Kidney glomerular epithelial cell (primary cell): ENCODE data around the gene CCDC63.

Experiments
- DNase-seq: peaks from one replicate; lab custom pipeline; 2025; lab: John Stamatoyannopoulos, UW

The CCDC63 gene

DNA sequence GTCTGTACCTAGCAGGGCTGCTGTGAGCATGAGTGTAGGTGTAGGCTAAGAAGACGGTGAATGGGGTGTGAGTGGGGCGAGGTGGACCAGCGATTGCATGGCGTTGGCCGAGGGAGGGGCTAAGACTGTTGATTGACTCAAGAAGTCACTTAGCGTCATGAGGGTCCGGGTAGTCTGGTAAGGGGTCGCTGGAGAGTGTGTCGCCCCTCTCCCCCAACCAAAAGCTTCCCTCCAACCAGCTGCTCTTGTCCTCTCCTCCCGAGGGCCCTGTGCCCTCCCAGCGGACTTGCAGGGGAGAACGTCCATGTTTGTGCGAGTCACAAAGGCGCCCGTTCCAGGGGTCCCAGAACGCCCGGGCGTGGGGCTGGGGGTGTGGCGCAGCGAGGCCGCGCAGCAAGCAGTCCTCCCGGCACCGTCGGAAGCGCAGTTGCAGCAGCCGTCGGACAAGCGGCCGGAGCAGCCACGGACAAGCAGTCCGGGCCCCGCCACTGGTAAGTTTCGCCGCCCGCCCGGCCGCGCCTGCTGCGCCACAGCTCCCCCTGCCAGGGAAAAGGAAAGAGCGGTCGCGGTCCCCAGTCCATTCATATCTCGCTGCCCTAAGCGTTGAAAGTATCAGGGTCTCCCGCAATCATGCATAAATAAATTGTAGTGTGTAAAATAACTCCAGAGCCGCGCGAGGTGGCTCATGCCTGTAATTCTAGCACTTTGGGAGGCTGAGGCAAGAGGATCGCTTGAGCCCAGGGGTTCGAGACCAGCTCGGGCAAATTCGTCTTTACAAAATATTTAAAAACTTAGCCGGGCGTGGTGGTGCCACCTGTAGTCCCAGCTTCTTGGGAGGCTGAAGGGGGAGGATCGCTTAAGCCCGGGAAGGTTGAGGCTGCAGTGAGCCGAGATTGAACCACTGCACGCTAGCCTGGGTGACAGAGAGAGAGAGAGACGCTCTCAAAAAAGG lies at the start of gene CCDC63:
Gene CCDC63, plus strand, starts transcription at position 373 of the 952 bp plus-strand sequence. CDS start 5,968 bp downstream, outside the sequence.
- DNase-seq, result no peak

DNA sequence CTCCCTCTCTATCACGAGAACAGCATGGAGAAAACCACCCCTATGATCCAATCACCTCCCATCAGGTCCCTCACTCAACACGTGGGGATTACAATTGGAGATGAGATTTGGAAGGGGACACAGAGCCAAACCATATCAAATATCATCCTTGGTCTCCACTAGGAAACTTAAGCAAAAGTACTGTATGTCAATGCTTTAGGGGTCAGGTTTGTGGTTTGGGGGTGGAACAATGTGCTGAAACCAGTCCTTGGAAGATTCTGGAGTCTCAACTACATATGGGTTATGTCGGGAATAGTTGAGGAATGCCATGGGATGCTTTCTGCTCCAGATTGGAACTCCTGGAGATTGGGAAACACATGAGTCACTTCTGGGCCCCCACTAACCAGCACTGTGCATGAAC lies 48.3 kb upstream of the CCDC63 start:
- DNase-seq, result no peak

DNA sequence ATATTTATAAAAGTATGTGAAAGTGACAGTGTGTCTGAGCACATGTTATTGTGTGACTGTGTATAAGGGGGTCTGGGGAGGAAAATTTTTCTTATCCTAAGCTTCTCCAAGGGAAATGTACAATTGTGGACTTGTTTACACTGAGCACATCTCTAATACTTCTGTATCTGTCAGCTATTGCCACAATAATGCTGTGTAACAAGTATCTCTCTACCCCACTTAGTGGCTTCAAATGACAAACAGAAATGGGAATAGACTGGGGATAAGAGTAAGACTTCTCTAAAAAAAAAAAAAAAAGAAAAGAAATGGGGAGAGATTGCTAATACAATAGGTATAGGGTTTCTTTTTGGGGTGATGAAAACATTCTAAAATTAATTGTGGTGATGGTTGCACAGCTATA lies 44.3 kb upstream of the CCDC63 start:
- no peak for DNase-seq

DNA sequence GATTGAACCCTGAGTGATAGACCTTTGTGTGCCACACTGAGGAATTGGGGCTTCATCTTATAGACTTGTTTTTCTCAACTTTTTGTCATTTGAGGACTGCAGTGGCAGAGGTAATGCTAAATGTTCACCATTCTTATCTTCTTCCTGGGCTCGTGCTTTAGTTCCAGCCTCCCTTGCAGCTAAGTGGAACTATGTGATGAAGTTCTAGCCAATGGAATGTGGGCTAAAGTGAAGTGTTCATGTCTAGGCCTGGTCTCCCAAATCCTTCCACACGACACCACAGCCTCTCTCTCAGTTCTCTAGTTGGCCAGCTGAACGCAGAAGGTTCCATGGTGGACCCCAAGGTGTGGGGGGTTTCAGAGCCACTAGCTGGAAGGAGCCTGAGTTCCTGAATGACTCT lies 42.4 kb upstream of the CCDC63 start:
- DNase-seq, result no peak

DNA sequence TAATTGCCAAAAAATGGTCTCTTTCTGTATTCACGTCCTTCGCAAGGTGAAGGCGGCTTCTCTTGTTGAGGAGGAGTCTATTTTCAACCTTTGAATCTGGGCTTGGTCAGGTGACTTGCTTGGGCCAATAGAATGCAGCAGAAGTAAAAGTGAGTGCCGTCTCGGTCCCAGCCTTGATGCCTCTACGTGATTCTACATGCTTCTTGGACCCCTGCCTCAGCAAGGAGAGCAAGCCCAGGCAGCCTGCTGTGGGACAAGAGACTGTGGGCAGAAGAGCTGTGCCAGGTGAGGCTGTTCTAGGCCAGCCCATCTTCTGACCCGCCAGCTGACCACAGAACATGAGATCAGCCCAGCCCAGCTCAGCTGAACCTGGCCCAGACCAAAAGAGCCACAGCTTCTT lies 39.1 kb upstream of the CCDC63 start:
- no peak for DNase-seq

DNA sequence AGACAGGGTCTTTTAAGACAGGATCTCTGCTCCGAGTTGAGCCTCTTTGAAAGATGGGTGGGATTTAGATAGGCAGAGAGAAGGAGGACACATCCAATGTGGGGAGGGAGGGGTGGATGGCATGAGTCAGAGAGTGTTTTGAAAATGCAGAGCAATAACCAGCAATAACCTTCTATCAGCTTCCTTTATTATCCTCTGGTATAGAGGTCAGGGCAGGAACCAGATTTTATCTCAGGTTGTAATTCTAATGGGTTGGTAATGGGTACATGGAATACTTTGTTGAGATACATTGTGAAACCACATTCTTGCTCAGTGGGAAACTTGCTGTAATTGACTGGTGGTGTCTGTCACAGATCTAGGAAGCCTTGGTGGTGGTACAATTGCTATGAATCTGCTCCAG lies 37.6 kb upstream of the CCDC63 start:
- no peak for DNase-seq

DNA sequence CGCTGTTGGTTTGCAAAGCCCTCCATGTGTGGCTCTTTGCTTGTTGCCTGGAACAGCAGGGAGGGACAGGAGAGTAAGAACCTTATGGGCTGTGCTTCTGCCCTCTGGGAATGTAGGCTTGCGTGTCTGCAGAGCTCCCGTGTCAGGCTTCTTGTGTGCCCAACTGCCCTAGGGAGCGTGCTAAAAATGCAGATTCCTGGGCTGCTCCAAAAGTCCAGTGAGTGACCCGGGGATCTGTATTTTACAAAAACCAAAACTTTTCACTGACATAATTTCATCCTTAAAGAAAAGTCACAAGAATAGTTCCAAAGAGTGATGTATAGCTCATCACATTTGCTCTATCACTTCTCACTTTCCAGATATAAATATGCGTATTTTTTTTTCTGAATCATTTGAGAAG lies 34.8 kb upstream of the CCDC63 start:
- DNase-seq, result no peak

DNA sequence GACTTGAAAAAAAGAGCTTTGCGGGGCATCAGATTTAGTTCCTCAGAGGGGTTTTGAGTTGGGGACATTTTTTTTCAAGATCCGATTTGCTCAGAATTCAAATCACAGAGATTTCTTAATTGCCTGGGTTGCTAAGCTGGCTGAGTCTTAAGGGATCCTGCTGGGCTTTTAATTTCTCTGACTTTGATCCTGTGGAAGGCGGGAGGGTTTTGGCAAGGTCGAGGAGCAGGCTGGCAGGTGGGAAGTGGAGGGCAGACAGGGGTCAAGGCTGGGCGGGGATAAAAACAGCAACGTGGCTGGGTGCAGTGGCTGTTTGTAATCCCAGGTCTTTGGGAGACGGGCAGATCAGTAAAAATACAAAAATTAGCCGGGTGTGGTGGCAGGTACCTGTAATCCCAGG lies 33.5 kb upstream of the CCDC63 start:
- no peak for DNase-seq

DNA sequence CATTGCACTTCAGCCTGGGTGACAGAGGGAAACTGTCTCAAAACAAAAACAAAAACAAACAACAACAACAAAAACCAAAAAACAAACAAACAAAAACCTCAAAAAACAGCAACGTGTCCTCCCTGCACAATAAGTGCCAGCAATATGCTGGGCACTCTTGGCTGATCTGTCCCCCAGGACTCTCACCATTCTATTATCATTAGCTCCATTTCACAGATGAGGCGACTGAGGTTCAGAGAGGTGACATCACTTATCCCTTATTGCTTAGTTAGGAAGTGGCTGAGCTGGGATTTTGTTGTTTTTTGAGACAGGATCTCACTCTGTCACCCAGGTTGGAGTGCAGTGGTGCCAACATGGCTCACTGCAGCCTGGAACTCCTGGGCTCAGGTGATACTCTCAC lies 33.0 kb upstream of the CCDC63 start:
- DNase-seq, result no peak

DNA sequence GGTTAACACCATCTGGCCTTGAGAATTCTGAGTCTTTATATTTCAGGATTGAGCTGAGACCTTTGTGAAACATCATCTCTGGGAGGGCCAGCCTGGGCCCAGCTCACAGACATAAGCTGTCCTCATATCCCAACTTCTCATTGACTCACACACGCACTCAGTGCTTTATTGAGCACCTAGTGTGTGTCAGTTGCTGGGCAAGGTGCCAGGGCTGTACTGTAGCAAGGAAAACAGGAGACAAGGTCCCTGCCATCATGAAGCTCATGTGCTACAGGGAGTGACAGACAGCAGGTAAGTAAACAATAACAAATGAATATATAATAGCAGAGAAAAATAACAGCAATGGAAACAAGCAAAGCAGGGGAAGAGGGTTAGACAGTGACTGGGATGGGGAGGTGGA lies 30.5 kb upstream of the CCDC63 start:
- no peak for DNase-seq

DNA sequence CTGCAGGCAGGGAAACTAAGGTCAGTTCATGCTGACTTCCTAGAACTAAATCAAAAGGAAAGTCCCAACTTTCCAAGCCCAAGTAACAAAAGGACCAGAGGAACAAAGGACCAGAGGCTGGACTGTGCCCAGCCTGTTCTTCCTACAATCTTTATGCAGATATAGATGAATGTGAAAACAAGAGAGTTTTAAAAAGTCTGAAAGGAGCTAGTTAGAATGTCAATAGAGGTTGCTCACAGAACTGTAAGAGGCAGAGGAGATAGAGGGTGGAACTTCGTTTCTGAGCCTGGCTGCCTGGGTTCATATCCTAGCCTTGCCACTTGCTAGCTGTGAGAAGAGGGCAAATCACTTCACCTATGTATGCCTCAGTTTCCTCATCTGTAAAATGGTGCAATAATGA lies 30.0 kb upstream of the CCDC63 start:
- DNase-seq, result no peak

DNA sequence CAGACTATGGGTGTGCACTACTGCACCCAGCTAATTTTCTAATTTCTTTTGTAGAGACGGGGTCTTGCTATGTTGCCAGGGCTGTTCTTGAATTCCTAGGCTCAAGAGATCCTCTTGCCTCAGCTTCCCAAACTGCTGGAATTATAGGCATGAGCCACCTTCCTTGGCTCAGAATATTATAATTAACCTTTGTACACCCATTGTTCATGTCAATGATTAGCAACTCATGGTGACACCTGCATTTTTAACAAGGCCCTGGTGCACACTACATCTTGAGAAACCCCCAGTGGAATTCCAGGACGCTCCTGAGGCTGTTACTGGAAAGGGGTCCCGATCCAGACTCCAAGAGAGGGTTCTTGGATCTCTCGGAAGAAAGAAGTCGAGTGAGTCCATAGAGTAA lies 28.3 kb upstream of the CCDC63 start:
- no peak for DNase-seq

DNA sequence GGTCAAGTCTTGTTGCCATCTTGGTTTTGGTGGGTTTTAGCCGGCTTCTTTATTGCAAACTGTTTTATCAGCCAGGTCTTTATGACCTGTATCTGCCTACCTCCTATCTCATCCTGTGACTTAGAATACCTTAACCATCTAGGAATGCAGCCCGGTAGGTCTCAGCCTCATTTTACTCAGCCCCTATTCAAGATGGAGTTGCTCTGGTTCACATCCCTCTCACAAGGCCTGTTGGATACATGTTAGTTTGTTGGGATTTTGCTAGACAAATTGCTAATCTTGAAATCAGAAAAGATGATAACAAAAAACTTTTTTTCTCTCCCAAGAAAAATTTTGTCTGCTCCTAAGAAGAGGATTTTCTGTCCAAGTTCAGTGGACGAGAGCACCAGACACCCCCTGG lies 27.6 kb upstream of the CCDC63 start:
- no peak for DNase-seq

DNA sequence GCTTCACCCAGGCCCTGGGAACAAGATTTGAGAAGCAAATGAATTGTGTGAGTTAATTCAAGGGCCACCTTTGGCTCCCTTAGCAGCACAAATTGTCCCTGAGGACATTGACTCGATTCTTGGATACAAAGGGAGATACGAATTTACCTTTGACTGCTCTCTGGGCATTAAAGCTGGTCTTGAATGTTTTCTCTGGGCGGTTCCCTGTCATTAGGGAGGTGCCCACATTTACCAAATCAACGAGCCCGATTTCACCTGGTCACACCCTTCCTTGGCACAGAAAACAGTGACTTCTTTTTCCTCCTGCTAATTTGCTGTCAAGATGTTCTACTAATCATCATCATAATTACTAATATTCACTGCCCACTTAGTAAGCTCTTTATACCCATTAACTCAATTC lies 27.1 kb upstream of the CCDC63 start:
- DNase-seq, result no peak

DNA sequence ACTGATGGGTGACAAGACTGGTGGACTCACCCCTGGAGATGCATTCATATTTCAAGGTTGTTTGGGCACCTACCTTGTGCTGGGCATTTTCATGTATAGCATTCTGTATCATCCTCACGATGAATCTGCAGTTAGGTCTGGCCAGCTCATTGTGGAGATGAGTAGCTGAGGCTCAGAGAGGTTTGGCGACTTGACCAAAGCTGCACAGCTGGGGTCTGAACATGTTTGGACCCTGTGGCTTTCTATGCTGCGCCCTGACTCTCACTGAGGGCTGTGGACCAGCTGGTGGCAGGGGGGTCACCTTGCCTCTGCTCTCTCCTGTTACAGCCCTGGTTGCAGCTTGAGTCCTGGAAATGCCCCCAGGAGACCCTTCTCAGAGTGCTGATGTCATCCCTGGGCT lies 24.9 kb upstream of the CCDC63 start:
- DNase-seq, result no peak

DNA sequence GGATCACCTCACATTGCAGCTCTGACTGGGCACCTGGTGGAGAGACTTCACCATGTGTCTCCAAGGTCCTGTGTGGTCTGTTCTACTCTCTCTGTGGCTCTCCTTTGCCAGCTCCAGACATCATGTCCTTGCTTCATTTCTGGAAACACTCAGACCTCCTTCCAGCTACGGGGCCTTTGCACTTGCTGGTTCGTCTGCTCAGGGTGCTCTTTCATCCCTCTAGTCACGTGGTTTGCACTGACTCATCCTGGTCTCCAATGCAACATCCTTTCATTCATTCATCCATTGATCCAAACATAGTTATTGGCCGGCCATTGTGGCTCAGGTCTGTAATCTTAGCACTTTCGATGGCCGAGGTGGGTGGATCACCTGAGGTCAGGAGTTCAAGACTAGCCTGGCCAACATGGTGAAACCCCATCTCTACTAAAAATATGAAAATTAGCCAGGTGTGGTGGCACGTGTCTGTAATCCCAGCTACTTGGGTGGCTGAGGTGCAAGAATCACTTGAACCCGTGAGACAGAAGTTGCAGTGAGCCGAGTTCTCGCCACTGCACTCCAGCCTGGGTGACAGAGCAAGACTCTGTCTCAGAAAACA lies 23.9 kb upstream of the CCDC63 start:
- no peak for DNase-seq

DNA sequence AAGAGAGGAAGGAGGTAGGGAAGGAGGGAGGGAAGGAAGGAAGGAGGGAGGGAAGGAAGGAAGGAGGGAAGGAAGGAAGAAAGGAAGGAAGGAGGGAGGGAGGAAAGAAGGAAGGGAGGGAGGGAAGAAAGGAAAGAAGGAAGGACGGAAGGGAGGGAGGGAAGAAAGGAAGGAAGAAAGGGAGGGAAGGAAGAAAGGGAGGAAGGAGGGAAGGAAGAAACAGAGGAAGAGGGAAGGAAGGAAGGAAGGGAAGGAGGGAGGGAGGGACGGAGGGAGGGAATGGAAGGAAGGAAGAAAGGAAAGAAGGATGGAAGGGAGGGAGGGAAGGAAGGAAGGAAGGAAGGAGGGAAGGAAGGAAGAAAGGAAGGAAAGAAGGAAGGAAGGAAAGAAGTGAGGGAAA lies 22.4 kb upstream of the CCDC63 start:
- DNase-seq, result no peak

DNA sequence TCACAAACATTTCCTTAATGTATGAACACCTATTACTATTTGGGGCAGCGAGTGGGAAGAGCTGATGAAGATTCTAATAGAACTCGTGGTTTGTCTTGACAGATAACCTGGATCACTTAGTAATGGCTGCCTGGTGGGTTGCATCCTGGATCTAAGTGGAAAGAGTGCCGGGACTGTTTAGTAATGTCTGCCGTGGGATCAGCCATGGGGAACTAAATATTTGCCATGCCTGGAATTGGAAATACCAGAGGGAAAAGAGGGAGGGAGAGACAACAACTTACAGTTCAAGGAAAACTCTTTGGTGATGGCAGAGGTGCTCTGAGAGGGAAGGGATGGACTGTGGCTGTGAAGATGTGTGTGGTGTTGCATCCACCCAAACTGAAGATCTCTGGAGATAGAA lies 21.3 kb upstream of the CCDC63 start:
- no peak for DNase-seq

DNA sequence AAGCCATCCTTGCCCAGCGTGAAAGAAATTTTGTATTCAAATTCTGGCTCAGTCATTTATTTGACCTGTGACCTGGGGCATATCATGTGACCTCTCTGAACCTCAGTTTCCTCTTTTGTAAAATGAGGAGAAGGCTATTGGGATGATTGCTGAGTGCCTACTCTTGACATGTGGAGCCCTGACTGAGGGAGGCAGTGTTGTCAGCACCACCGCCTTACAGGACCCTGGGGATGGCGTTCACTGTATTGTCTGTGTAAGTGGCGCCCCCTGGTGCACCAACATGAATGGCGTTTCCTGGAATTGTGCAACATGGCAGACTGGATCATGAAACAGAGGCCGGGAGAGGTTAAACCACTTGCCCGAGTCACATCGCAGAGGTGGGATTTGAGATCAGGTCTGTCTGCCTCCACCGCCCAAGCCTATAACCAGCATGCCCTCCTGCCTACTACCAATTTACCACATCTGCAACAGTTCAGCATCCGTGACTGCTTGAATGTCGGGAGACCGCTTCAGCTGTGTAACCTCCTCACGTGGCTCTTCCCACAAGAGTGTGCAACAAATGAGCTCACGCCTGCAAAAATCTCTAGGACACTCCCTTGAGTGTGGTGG lies 20.1 kb upstream of the CCDC63 start:
- peak; percentile 60 for DNase-seq

DNA sequence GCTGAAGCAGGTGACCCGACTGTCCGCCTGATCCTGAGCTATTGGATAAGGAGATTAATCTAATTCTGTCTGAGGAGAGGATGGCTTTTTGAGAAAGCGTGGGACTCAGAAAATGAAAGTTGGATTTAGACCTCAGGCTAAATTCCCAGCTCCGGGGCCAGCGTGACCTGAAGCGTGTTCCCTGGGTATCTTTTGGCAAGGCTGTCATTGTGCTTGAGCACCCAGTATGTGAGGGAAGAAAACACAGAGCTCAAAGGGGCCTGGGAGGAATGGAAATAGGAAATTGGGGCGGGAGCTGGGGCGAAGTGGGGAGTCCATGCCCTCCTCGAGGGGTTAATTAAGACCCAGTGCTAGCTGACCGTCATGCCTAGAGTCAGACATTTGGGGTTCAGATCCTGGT lies 17.5 kb upstream of the CCDC63 start:
- DNase-seq, result no peak

DNA sequence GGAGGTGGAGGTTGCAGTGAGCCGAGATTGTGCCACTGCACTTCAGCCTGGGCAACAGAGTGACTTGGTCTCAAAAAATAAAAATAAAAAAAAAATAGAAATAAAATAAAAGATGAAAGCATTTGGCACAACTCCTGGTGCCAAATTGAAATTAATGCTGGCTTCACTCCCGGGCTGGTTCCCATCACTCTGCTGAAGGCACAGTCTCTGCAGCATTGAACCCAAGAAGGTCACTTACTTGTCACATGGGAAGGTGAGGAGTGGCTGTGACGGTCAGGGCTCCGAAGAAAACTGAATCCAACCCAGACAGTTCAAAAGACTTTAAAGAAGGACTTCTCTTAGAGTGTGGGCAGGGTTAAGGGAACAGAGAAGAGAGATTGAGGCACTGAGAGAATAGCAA lies 10.5 kb upstream of the CCDC63 start:
- DNase-seq, result no peak

DNA sequence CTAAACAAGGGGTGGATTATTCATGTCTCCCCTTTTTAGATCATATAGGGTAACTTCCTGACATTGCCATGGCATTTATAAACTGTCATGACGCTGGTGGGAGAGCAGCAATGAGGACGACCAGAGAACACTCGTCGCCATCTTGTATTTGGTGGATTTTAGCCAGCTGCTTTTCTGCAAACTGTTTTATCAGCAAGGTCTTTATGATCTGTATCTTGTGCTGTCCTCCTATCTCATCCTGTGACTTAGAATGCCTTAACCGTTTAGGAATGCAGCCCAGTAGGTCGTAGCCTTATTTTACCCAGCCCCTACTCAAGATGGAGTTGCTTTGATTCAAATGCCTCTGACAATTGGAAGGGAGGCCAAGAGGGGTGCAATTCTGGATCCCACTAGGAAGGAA lies 5.8 kb upstream of the CCDC63 start:
- DNase-seq, result no peak

DNA sequence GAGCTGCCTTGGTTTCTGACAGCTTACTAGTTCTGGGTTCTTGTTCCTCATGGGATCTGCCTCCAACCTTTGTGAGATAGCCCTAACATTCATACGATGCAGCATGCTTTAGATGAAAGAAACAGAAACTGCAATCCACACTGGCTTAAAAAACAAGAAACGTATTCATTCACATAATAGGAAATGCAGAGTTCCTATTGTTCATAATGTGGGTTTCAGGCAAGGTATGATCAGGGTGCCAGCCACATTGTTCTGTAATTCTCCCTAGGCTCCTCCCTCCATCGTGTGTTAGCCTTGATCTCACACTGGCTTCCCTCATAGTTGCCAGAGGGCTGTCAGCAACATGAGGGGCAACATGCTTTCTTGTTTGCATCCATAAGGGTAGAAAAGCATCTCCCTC lies 2.7 kb upstream of the CCDC63 start:
- no peak for DNase-seq
